HepG2 (cell line): Measurements from ENCODE around the gene NRG3. TPM values are rescaled to one million over a fixed set of nuclear protein-coding genes. Genes with fewer than 3 reads are reported as not detected.

Source experiments
- ATAC-seq: fragments of 200-7000 bp; cut with Tn5 transposase; 3 replicates; pipeline ENCODE4 v1.9.1; 2020; ENCODE audit warnings: mild to moderate bottlenecking, moderate library complexity
- BruUV-seq: library from RNA; stranded (reverse); fragments of 400-500 nt; replicated peaks from 2 replicates; lab custom pipeline; 2021; lab: Mats Ljungman, UMichigan
- CTCF ChIA-PET: fragments of 300-600 bp; formaldehyde crosslinking; extraction: SDS; loops from one replicate; lab custom pipeline; 2021; ENCODE audit warnings: low total read pairs, inconsistent platforms, low intra/inter-chr PET ratio; lab: Yijun Ruan, JAX
- POLR2A ChIA-PET: fragments of 350-600 bp; sonication (Branson Sonifier 250); formaldehyde crosslinking; loops from one replicate; lab custom pipeline; 2020; ENCODE audit warnings: antibody characterized with exemption, inconsistent platforms; lab: Yijun Ruan, JAX
- DNase-seq: peaks from one replicate; pipeline ENCODE4 v3.0.0-alpha.2; 2015; ENCODE audit warnings: low spot score
- FAIRE-seq: peaks from 3 replicates; lab custom pipeline; 2011; peaks lifted over from hg19 to GRCh38; lab: Jason Lieb, UNC
- H2AFZ ChIP-seq: one replicate; pipeline ENCODE4 v1.6.1; 2011; ENCODE audit warnings: low read length, inconsistent platforms
- H3K27ac ChIP-seq: fragments of 300-600 bp; 3 replicates; pipeline ENCODE4 v1.8.0; 2011; ENCODE audit warnings: mixed run types, mild to moderate bottlenecking, mixed read lengths, low read length, inconsistent platforms; ENCODE audit not compliant: insufficient read depth; ENCODE audit errors: extremely low read length
- H3K27me3 ChIP-seq, 2 experiments: fragments of 200-600 bp in 1 of 2; 2 replicates in 1 of 2; 3 replicates in 1 of 2; pipeline versions ENCODE4 v1.6.0 to v1.8.0; 2011; ENCODE audit warnings: low read length in 2 of 2, mild to moderate bottlenecking in 2 of 2, moderate library complexity in 2 of 2, inconsistent platforms in 1 of 2; ENCODE audit not compliant: insufficient read depth in 2 of 2, control insufficient read depth in 1 of 2
- H3K36me3 ChIP-seq, 2 experiments: fragments of 200-600 bp in 1 of 2; replicated peaks in 1 of 2; 2 replicates in 1 of 2; 3 replicates in 1 of 2; pipeline versions ENCODE4 v1.5.1 to v1.8.0; 2011; ENCODE audit warnings: low read length in 2 of 2, inconsistent platforms in 1 of 2; ENCODE audit not compliant: insufficient read depth in 2 of 2, control insufficient read depth in 1 of 2
- H3K4me1 ChIP-seq: 2 replicates; pipeline ENCODE4 v1.5.1; 2012; ENCODE audit warnings: low read length, inconsistent platforms; ENCODE audit not compliant: insufficient read depth
- H3K4me2 ChIP-seq: 2 replicates; pipeline ENCODE4 v1.6.0; 2011; ENCODE audit warnings: low read depth, low read length, inconsistent platforms
- H3K4me3 ChIP-seq, 3 experiments: fragments of 200-600 bp in 1 of 3; sonication (generic), shearing (Covaris generic) in 1 of 3; replicated peaks in 1 of 3; 2 replicates each; pipeline ENCODE4 v1.5.1; 2011 to 2016; ENCODE audit warnings: low read length in 3 of 3, inconsistent platforms in 2 of 3, low read depth in 2 of 3, mild to moderate bottlenecking in 2 of 3, control low read depth in 1 of 3, mixed read lengths in 1 of 3; ENCODE audit not compliant: insufficient read depth in 1 of 3
- H3K79me2 ChIP-seq: one replicate; pipeline ENCODE4 v1.6.1; 2011; ENCODE audit warnings: low read length, inconsistent platforms; ENCODE audit not compliant: insufficient read depth
- H3K9ac ChIP-seq: 2 replicates; pipeline ENCODE4 v1.6.0; 2011; ENCODE audit warnings: mild to moderate bottlenecking, low read depth, low read length, inconsistent platforms; ENCODE audit not compliant: insufficient read depth
- H3K9me3 ChIP-seq: 2 replicates; pipeline ENCODE4 v1.5.1; 2012; ENCODE audit warnings: mild to moderate bottlenecking, low read length
- H4K20me1 ChIP-seq: 2 replicates; pipeline ENCODE4 v1.6.0; 2011; ENCODE audit warnings: inconsistent platforms, mild to moderate bottlenecking, low read length, moderate library complexity; ENCODE audit not compliant: insufficient read depth
- CAMTA2 ChIP-seq: sonication (generic); formaldehyde crosslinking; IDR thresholded peaks from 2 replicates; pipeline ENCODE4 v1.4.0; 2020; ENCODE audit warnings: mild to moderate bottlenecking, missing genetic modification reagents, borderline replicate concordance
- CHCHD3 ChIP-seq: sonication (generic); formaldehyde crosslinking; IDR thresholded peaks from 2 replicates; pipeline ENCODE4 v1.8.0; 2022; ENCODE audit warnings: mild to moderate bottlenecking, missing genetic modification reagents, moderate library complexity
- IKZF1 ChIP-seq: fragments of 450-650 bp; IDR thresholded peaks from 2 replicates; pipeline ENCODE4 v1.7.1; 2016
- KLF9 ChIP-seq: IDR thresholded peaks from 2 replicates; pipeline ENCODE4 v1.6.1; 2016; ENCODE audit warnings: low read depth
- MTA3 ChIP-seq: sonication (generic); formaldehyde crosslinking; IDR thresholded peaks from 2 replicates; pipeline ENCODE4 v1.4.0; 2020; ENCODE audit warnings: missing genetic modification reagents
- RFXAP ChIP-seq: sonication (generic); formaldehyde crosslinking; IDR thresholded peaks from 2 replicates; pipeline ENCODE4 v1.4.0; 2020; ENCODE audit warnings: missing genetic modification reagents, borderline replicate concordance
- SIN3A ChIP-seq: IDR thresholded peaks from 2 replicates; pipeline ENCODE4 v1.6.1; 2011; ENCODE audit warnings: low read depth, mild to moderate bottlenecking, control low read depth, low read length, borderline replicate concordance
- THAP11 ChIP-seq: IDR thresholded peaks from 2 replicates; pipeline ENCODE4 v1.6.1; 2016; ENCODE audit warnings: missing biosample characterization, missing genetic modification reagents
- ZNF138 ChIP-seq: sonication (generic); formaldehyde crosslinking; IDR thresholded peaks from 2 replicates; pipeline ENCODE4 v1.5.0; 2020; ENCODE audit warnings: mild to moderate bottlenecking, low read depth, missing genetic modification reagents
- ZNF761 ChIP-seq: sonication (generic); formaldehyde crosslinking; conservative IDR thresholded peaks from 2 replicates; pipeline ENCODE4 v1.4.0; 2020; ENCODE audit warnings: mild to moderate bottlenecking, missing genetic modification reagents
- WGBS: methylation state at CpG from one replicate; pipeline ENCODE4 v1.1.6; 2017; ENCODE audit warnings: low lambda C conversion rate; 5-methylcytosine and 5-hydroxymethylcytosine counted together
- in situ Hi-C: cut with HindIII; loops from 2 replicates; pipeline ENCODE4 v1.10.0; 2017; ENCODE audit warnings: low pct_unique_long_range_greater_than_20kb; ENCODE audit not compliant: extremely low pct_ligation_motif_present
- intact Hi-C: fragments of 100-400 bp; cut with micrococcal nuclease; formaldehyde crosslinking; loops from one replicate; pipeline ENCODE4 v1.10.0; 2022; ENCODE audit not compliant: unreplicated experiment
- polyA plus RNA-seq, 8 experiments: library from polyadenylated mRNA; depleted of rRNA in 3 of 8; stranded (reverse) in 7 of 8; unstranded in 1 of 8; fragments of >200 nt; fragmentation: Illumina TruSeq in 4 of 8; extraction: Trizol in 4 of 8; gene quantifications; 2 replicates each; pipeline versions ENCODE4 v1.2.1 to v1.2.3, GENCODE V29; 2011 to 2016; ENCODE audit warnings: low read depth in 4 of 8, missing spikeins in 1 of 8, mixed read lengths in 1 of 8; ENCODE audit not compliant: insufficient read depth in 1 of 8
- total RNA-seq, 5 experiments: library from RNA; depleted of rRNA; stranded (reverse); fragments of >200 nt; fragmentation: Illumina TruSeq; extraction: Trizol; gene quantifications; 2 replicates each; pipeline ENCODE4 v1.2.3, GENCODE V29; 2016; ENCODE audit warnings: low read depth in 1 of 5
- TF ChIP-seq, protein P1 (sequence below): sonication (generic); formaldehyde crosslinking; IDR thresholded peaks from 2 replicates; pipeline ENCODE4 v1.8.0; 2022; ENCODE audit warnings: mild to moderate bottlenecking, missing genetic modification reagents, moderate library complexity
- TF ChIP-seq, protein P2 (sequence below): sonication (generic); formaldehyde crosslinking; conservative IDR thresholded peaks from 2 replicates; pipeline ENCODE4 v1.8.0; 2022; ENCODE audit warnings: mild to moderate bottlenecking, moderate library complexity, missing genetic modification reagents
- TF ChIP-seq, protein P3 (sequence below): sonication (generic); formaldehyde crosslinking; IDR thresholded peaks from 2 replicates; pipeline ENCODE4 v1.4.0; 2020; ENCODE audit warnings: missing genetic modification reagents
- TF ChIP-seq, protein P4 (sequence below): sonication (generic); formaldehyde crosslinking; IDR thresholded peaks from 2 replicates; pipeline ENCODE4 v1.5.1; 2020; ENCODE audit warnings: missing genetic modification reagents, mild to moderate bottlenecking, borderline replicate concordance

The NRG3 gene
- total and polyA plus RNA-seq, 2 of the 13 experiments (the other 11 are each of a cell fraction or from before 2014, with no cell fraction given) = not detected

DNA sequence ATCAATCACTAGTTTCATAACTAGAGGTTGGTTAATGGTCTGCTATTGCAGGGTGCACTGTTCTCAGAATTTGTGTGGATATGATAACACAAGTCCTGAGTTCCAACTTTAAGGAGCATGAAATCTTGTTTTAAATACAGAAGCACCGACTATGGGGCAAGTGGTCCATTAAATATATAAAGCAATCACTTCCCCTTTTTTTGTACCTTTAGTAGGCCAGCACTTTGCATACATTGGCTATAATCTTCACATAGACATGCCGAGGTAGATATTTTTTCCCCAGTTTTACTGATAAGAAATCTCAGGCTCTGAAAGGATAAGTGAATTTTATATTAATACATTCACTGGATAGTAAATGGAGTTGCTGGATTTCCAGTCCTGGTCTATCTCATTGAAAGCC is 286.3 kb downstream of the NRG3 start (continued):
- TF ChIP-seq, protein P1, sequence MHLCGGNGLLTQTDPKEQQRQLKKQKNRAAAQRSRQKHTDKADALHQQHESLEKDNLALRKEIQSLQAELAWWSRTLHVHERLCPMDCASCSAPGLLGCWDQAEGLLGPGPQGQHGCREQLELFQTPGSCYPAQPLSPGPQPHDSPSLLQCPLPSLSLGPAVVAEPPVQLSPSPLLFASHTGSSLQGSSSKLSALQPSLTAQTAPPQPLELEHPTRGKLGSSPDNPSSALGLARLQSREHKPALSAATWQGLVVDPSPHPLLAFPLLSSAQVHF = no peak
- no peak for TF ChIP-seq CAMTA2 (CRISPR knock-in tag)
- TF ChIP-seq, protein P2, sequence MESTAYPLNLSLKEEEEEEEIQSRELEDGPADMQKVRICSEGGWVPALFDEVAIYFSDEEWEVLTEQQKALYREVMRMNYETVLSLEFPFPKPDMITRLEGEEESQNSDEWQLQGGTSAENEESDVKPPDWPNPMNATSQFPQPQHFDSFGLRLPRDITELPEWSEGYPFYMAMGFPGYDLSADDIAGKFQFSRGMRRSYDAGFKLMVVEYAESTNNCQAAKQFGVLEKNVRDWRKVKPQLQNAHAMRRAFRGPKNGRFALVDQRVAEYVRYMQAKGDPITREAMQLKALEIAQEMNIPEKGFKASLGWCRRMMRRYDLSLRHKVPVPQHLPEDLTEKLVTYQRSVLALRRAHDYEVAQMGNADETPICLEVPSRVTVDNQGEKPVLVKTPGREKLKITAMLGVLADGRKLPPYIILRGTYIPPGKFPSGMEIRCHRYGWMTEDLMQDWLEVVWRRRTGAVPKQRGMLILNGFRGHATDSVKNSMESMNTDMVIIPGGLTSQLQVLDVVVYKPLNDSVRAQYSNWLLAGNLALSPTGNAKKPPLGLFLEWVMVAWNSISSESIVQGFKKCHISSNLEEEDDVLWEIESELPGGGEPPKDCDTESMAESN (CRISPR knock-in tag) = no peak
- no peak for TF ChIP-seq ZNF138 (CRISPR knock-in tag)
- TF ChIP-seq, protein P3, sequence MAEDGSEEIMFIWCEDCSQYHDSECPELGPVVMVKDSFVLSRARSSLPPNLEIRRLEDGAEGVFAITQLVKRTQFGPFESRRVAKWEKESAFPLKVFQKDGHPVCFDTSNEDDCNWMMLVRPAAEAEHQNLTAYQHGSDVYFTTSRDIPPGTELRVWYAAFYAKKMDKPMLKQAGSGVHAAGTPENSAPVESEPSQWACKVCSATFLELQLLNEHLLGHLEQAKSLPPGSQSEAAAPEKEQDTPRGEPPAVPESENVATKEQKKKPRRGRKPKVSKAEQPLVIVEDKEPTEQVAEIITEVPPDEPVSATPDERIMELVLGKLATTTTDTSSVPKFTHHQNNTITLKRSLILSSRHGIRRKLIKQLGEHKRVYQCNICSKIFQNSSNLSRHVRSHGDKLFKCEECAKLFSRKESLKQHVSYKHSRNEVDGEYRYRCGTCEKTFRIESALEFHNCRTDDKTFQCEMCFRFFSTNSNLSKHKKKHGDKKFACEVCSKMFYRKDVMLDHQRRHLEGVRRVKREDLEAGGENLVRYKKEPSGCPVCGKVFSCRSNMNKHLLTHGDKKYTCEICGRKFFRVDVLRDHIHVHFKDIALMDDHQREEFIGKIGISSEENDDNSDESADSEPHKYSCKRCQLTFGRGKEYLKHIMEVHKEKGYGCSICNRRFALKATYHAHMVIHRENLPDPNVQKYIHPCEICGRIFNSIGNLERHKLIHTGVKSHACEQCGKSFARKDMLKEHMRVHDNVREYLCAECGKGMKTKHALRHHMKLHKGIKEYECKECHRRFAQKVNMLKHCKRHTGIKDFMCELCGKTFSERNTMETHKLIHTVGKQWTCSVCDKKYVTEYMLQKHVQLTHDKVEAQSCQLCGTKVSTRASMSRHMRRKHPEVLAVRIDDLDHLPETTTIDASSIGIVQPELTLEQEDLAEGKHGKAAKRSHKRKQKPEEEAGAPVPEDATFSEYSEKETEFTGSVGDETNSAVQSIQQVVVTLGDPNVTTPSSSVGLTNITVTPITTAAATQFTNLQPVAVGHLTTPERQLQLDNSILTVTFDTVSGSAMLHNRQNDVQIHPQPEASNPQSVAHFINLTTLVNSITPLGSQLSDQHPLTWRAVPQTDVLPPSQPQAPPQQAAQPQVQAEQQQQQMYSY = no peak

DNA sequence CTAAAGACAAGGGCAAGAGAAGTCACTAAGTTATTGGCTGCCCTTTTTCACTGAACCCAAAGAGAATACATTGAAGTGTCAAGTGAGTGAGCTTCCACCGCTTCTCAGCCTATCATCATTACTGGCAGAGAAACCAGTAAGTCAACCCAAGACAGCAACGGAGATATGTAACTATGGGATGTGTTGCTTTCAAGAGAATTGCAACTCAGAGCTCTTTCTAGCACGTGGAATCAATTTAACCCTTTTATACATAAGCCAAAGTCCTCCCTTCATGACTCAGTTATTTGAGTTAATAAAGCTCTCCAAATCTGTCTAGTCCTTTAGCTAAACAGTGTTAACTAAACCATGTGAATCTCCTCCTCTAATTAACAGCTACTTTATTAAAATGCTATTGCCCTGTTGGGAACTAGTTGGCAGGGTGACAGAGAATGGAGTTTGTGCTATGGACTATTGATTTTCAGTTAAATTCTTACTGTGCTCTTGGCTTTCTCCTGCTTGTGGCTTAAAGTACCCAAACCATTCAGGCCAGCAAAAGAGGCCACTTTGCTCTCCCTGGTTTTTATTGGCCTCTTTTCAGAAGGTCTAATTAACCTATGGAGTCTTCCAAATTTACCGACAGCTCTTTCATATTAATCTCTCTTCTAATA is 287.7 kb downstream of the NRG3 start:
- no peaks in the 10 kb centered on the region for H3K36me3 ChIP-seq
- in situ Hi-C loops = no loop called here
- H4K20me1 ChIP-seq = no peaks in the 10 kb centered on the region
- no peak overlapping the region for H3K9ac ChIP-seq
- intact Hi-C loops = no loop called here
- H3K4me3 ChIP-seq = no peak overlapping the region
- no peak for ATAC-seq
- CTCF ChIA-PET = no interaction called here
- H3K4me1 ChIP-seq = no peaks in the 10 kb centered on the region
- no TSS peak for BruUV-seq
- no peaks in the 10 kb centered on the region for H3K27me3 ChIP-seq
- POLR2A ChIA-PET = no interaction called here
- FAIRE-seq = no peak
- no peak overlapping the region for H2AFZ ChIP-seq
- no peak overlapping the region for H3K4me2 ChIP-seq
- peaks cover 70% of the 10 kb centered on the region for H3K9me3 ChIP-seq
- H3K79me2 ChIP-seq = no peaks in the 10 kb centered on the region
- WGBS = 3% methylated on average over 4 of the region's 4 CpGs
- DNase-seq = no peak
- H3K27ac ChIP-seq = no peak overlapping the region
- TF ChIP-seq ZNF761 (no peak), KLF9 (CRISPR knock-in tag) (no peak), IKZF1 (no peak), THAP11 (CRISPR knock-in tag) (no peak), MTA3 (CRISPR knock-in tag) (no peak), CHCHD3 (CRISPR knock-in tag) (no peak), SIN3A (no peak), RFXAP (CRISPR knock-in tag) (no peak)
- TF ChIP-seq, protein P4, sequence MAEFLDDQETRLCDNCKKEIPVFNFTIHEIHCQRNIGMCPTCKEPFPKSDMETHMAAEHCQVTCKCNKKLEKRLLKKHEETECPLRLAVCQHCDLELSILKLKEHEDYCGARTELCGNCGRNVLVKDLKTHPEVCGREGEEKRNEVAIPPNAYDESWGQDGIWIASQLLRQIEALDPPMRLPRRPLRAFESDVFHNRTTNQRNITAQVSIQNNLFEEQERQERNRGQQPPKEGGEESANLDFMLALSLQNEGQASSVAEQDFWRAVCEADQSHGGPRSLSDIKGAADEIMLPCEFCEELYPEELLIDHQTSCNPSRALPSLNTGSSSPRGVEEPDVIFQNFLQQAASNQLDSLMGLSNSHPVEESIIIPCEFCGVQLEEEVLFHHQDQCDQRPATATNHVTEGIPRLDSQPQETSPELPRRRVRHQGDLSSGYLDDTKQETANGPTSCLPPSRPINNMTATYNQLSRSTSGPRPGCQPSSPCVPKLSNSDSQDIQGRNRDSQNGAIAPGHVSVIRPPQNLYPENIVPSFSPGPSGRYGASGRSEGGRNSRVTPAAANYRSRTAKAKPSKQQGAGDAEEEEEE (CRISPR knock-in tag) = no peak
